RWPE1 (cell line): ENCODE results near the gene PTPN7.
"Not testable (repeated sequence)": the region's sequence is repeated elsewhere in the genome, so short reads cannot be mapped to it uniquely, and the experiment has no call there.

ENCODE experiments used
- CTCF ChIA-PET: fragments of 350-600 bp; sonication (Branson Sonifier 250); formaldehyde crosslinking; extraction: SDS; loops from one replicate; lab custom pipeline; 2021; lab: Yijun Ruan, JAX
- POLR2A ChIA-PET: fragments of 400-600 bp; formaldehyde crosslinking; extraction: SDS; loops from one replicate; lab custom pipeline; 2020; ENCODE audit warnings: antibody characterized with exemption; ENCODE audit not compliant: low non-redundant PET; lab: Yijun Ruan, JAX
- DNase-seq: peaks from one replicate; pipeline ENCODE4 v3.0.0; 2012; ENCODE audit warnings: low spot score
- H3K27ac ChIP-seq: fragments of 450-650 bp; 2 replicates; pipeline ENCODE4 v1.5.1; 2017
- CTCF ChIP-seq: fragments of 450-650 bp; conservative IDR thresholded peaks from 2 replicates; pipeline ENCODE4 v1.5.1; 2017; ENCODE audit warnings: low read depth, mild to moderate bottlenecking

The PTPN7 gene

DNA sequence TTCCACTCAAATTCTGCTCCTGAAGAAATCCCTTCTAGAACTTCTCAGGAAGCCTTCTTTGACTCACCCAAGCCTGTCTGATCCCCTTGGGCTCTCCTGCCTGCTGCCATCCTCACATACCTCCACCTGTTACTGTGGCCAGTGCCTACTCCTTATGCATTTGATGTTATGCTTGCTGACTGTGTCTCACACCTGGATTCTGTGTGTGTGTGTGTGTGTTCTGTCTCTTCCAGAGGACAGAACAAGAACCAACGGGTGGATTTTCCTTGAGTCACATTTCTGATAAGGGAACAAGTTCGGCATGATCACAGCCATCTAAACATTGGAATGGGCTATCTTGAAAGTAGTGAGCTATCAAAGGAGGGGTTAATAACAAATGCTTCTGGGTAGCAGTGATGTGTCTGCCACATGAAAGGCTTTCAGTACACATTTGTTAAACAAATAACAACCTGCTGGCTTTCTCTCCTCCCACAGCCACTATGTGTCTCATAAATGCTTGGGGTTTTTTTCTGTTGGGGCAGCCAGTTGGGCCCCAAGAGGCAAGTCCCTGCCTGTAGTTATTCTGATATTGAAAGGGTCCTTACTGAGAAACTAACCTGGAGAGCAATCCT is 46.6 kb downstream of the PTPN7 start:
- ChIA-PET POLR2A (interaction anchor here (0.8 to 1.6 kb wide), 2 partner anchors 10 to 103 kb away, joined by 3 to 10 read pairs; partner anchors contain the start of gene ELF3), CTCF (interaction anchor here (1.3 to 2.5 kb wide), 6 partner anchors 21 to 218 kb away, joined by 4 to 11 read pairs (median 6); partner anchors contain the start of gene ELF3)
- no peak for TF ChIP-seq CTCF
- no peak for DNase-seq
- H3K27ac ChIP-seq = peak overlapping the region; percentile 72

DNA sequence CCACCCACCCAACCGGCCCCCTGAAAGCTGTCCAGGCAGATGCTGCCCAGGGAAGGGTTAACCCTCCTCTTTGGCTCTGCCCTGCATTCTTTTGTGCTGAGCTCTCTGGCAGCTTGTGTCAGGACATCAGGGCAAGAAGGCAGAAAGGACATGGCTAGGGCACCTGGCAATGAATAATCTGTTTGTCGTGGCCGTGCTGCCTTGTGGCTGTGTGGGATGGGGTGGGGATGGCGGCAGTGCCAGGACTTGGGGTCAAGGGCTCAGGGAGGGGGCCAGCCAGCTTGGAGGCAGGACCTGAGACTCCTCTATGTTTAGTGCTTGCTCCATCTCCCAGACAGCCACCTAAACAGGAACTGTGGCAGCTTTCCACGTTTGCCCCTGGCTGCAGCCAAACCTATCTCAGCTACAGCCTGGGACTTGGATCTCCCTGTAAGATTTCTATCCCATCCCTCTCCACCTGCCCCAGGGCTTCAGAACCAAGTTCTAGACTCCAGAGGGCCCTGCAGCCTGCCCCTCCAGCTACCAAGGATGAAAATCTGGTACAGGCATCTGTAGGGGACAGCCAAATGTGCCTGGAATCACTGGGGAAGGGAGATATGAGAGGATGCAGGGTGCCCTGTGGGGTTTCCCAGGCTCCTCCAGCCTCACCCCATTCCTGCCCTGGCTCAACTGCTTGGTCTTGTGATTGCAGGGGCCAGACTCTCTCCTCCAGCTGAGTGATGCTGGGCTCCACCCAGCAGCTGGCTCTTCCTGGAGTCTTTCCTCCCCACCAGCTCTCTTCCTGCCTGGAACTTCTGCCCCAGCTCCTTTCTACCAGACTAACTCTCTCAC is 47.3 kb downstream of the PTPN7 start:
- H3K27ac ChIP-seq = peak overlapping the region; percentile 72
- ChIA-PET POLR2A (interaction anchor here (0.6 to 1.6 kb wide), 3 partner anchors 10 to 103 kb away, joined by 3 to 10 read pairs (median 5); partner anchors contain the start of gene ELF3), CTCF (interaction anchor here (0.6 to 2.5 kb wide), 12 partner anchors 8 to 1095 kb away, joined by 3 to 11 read pairs (median 4); partner anchors contain the start of gene ELF3)
- no peak for TF ChIP-seq CTCF
- no peak for DNase-seq

DNA sequence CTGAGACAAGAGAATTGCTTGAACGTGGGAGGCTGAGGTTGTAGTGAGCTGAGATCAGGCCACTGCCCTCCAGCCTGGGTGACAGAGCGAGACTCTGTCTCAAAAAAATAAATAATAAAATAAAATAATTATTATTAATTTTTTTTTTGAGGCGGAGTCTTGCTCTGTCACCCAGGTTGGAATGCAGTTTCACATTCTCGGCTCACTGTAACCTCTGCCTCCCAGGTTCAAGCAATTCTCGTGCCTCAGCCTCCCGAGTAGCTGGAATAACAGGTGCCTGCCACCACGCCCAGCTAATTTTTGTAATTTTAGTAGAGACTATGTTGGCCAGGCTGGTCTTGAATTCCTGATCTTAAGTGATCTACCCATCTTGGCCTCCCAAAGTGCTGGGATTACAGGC is 48.8 kb downstream of the PTPN7 start:
- DNase-seq, H3K27ac ChIP-seq, POLR2A ChIA-PET: not testable (repeated sequence)
- CTCF ChIA-PET = interaction anchor here (0.7 to 2.5 kb wide), 2 partner anchors 10 to 23 kb away, joined by 3 to 8 read pairs; no protein-coding TSS in a partner anchor

DNA sequence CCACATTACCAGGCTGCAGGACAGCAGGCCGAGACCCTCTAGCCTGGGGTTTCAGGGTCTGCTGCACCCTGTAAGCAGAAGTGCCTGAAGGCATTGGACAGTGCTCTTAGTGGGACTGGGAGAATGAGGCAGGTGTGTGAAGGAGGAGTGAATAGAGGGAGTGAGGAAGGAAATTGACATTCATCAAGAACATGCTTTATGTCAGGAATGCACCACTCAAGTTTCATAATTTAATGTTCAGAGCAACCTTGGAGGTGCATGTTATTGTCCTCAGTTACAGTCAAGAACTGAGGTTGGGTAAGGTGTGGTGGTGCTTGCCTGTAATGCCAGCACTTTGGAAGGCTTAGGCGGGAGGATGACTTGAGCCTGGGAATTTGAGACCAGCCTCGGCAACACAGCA is 49.4 kb downstream of the PTPN7 start:
- no peak for TF ChIP-seq CTCF
- CTCF ChIA-PET = no interaction called here
- POLR2A ChIA-PET = no interaction called here
- DNase-seq = no peak
- H3K27ac ChIP-seq = no peak overlapping the region

GRCh38 chr1:202107801-202108731 is 52.3 kb downstream of the PTPN7 start:
- no peak for TF ChIP-seq CTCF
- CTCF ChIA-PET = interaction anchor here (0.6 to 2.2 kb wide), 7 partner anchors 9 to 108 kb away, joined by 3 to 12 read pairs (median 4); no protein-coding TSS in a partner anchor
- DNase-seq = peak; percentile 83
- H3K27ac ChIP-seq = peak overlapping the region; percentile 9; the same call in 1 of the 2 replicates
- POLR2A ChIA-PET = no interaction called here

- TF ChIP-seq CTCF = no peak
- ChIA-PET CTCF (interaction anchor here (0.6 to 2.2 kb wide), 5 partner anchors 17 to 144 kb away, joined by 3 to 12 read pairs (median 4); no protein-coding TSS in a partner anchor), POLR2A (no interaction called here)
- H3K27ac ChIP-seq = peak overlapping the region; percentile 9; the same call in 1 of the 2 replicates
- DNase-seq = no peak
These were observed 53.1 kb downstream of the PTPN7 start for GRCh38 chr1:202107321-202107761.
